GM21737 (cell line): ENCODE measurements around the gene PPARD.

Source experiments
- ATAC-seq: cut with Tn5 transposase; IDR thresholded peaks from one replicate; pipeline ENCODE4 v1.9.1; 2021; ENCODE audit warnings: mild to moderate bottlenecking, moderate library complexity; ENCODE audit not compliant: unreplicated experiment

Gene PPARD

GRCh38 chr6:35354361-35355135 is 12.2 kb downstream of the PPARD start:
- no peak for ATAC-seq

GRCh38 chr6:35356391-35356790 is 14.0 kb downstream of the PPARD start:
- ATAC-seq, result no peak

DNA sequence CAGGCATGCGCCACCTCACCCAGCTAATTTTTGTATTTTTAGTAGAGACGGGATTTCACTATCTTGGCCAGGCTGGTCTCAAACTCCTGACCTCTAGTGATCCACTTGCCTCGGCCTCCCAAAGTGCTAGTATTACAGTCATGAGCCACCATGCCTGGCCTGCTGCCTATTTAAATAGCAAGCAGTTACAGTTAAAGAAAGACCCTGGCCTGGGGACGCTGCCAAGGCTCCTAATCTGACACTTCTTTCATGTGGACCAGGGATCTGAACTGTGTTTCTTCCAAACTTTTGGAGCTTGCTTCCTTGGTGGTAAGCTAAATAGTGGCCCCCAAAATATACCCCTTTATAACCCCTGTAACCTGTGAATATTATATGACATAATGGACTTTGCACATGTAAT is 15.3 kb downstream of the PPARD start:
- ATAC-seq, result no peak

- no peak for ATAC-seq
Observed at GRCh38 chr6:35358086-35358485, 15.7 kb downstream of the PPARD start.

GRCh38 chr6:35359346-35359743 is 17.0 kb downstream of the PPARD start:
- no peak for ATAC-seq

DNA sequence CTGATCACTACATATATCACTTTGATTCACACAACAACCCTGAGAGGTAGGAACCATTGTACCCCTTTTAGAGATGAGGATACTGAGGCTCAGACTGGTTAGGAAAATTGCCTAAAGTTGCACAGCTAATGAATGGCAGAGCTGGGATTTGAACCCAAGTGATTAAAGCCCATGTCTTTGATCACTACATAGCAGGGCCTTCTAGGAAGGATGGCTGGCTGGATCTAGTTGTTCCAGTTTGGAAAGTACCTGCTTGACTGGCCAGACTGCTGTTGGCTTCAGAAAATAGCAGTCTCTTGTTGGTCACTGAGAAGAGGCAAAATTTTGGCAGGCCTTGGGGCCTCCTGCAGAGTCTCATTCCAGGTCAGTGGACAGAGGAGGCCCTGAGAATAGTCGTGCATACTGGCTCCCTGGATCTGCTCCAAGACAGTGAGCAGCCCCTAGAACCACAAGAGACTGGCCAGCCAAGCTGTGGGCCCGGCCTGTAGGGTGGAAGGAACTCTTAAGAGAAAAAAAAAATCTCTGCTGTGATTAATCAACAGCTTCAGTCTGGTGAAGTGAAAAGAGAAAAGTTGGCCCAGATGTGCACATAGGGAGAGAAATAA is 17.5 kb downstream of the PPARD start:
- no peak for ATAC-seq

- ATAC-seq, result no peak
Observed at GRCh38 chr6:35360349-35361138, 18.2 kb downstream of the PPARD start.

- ATAC-seq, result no peak
Observed at GRCh38 chr6:35362200-35362599, 19.8 kb downstream of the PPARD start.

DNA sequence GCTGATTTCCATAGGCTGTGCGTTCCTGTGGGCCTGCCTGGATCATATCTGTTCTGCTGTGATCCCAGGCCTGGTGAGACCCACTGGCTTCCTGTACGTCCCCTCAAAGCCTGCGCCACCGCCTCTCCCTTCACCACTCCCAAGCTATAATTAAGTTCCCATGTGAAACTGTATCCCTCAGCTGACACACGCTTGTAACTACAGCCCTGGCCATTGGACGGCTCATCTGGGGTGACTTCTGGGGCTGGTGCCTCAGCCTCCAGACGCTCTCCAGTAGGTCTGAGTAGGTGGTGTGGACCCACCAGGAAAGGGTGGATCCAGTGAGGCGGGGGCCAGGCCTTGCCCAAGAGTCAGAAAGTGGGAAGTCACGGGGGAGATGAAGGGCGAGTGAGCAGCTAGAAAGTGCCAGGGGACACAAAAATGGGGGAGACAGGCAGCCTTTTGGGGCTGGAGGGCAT is 21.0 kb downstream of the PPARD start:
- ATAC-seq, result no peak

DNA sequence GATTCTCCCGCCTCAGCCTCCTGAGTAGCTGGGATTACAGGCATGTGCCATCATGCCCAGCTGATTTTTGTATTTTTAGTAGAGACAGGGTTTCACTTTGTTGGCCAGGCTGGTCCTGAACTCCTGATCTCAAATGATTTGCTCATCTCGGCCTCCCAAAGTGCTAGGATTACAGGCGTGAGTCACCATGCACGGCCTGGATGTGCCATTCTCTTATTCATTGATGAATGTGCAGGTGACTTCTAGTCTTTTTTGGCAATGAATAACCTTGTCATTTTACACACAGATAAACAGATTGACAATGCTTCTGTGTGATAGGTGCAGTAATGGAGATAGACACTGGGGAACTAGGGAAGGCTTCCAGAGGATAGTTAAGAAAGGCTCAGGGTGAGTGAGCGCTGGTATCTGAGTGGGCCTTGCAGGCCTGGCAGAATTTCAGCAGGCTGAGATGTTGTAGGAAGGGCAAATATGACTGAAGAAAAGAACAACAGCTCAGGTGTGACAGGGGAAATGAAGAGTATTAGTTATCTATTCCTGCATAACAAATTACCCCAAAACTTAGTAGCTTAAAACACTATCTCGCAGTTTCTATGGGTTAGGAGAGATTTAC is 23.3 kb downstream of the PPARD start:
- ATAC-seq, result no peak

DNA sequence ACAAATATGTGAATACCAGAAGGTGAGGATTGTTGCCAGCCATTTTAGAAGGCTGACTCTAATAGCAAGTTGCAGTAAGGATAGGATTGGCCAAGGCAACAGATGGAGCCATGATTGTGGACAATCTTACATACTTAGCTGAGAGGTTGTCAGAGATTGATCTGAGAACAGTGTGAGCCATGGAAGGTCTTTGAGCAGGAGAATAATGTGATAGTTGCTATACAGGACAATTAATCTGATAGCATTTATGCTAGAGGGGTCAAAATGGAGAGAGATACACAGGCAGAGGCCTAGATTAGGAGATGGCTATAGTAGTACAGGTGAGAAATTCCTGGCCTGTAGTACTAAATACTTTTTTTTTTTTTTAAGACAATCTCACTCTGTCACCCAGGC is 23.8 kb downstream of the PPARD start:
- no peak for ATAC-seq

DNA sequence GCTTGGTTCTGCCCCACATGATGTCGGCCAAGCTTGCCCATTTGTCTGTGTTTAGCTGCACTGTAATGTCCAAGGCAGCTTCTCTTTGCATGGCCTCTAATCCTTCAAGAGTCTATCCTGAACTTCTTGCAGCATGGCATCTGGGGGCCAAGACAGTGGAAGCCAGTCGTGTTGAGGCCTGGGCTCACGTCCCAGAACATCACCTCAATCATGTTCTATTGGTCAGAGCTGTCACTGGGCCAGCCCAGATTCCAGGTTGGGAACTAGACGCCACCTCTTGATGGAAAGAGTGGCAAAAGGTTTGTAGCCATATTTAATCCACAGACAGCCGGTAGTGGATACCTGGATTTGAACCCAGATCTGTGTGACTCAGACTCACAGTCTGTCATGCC is 25.3 kb downstream of the PPARD start:
- no peak for ATAC-seq

GRCh38 chr6:35368038-35368887 is 25.9 kb downstream of the PPARD start:
- ATAC-seq, result no peak

DNA sequence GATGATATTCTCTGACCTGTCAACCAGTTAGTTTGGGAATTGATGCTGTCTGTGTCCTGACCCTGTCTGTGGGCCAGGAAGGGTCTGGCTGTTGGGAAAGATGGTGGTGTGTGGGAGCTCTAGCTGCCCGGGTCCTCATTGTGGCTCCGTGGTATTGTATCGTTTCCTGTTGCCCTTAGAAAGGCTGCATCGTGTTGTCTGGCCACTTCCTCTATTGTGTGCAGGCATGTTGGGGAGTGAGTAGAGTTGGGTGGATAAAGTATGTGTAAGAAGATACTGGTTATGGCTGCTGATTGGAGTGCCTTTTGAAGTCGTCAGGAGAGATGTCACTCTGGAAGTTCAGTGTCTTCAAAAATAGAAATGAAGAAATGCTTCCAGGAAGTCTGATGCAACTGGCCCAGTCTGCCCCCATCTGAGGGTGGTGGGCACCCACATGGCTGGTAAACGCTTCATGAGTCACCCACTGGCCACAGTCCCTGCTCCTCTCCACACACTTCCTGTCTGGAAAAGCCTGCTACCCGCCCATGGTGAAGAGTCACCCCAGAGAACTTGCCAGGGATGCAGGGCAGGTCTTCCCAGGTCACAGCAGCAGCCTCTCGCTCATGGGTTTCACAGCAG is 27.9 kb downstream of the PPARD start:
- peak; percentile 61 for ATAC-seq

- ATAC-seq, result no peak
Observed at GRCh38 chr6:35370785-35371493, 28.6 kb downstream of the PPARD start.

- no peak for ATAC-seq
Observed at GRCh38 chr6:35371494-35372262, 29.3 kb downstream of the PPARD start.

- ATAC-seq, result no peak
Observed at GRCh38 chr6:35372633-35373032, 30.3 kb downstream of the PPARD start.

- ATAC-seq, result no peak
Observed at GRCh38 chr6:35376281-35376680, 33.9 kb downstream of the PPARD start.

DNA sequence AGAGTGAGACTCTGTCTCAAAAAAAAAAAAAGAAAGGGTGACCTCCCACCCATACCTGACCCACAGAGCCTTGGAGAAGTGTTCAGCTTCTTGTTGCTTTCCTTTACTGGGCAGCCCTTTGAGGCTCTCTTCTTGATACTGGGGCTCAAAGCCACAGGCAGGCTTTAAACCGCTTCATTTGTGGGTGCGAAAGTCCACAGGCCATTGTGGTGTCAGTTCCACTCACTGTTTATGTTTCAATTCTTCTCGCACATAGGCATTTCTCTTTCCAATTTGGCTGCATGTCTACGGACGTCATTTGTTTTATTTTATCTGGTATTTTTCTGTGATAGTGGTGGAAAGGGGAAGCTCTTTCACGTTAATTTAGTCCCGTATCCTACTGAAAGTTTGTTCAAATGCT is 34.6 kb downstream of the PPARD start:
- no peak for ATAC-seq
